ENCODE measurements around the gene TRIM13.
"Not testable (repeated sequence)": the region's sequence is repeated elsewhere in the genome, so short reads cannot be mapped to it uniquely, and the experiment has no call there.

TRIM13 gene

GRCh38 chr13:49976314-49977258 lies 20.3 kb upstream of the TRIM13 start:
- H3K27ac ChIP-seq (ENCODE audit: low read depth, low read length) = no peak overlapping the region
- H3K36me3 ChIP-seq (ENCODE audit: control insufficient read depth, insufficient read depth, low read length) = no peaks in the 10 kb centered on the region
- no peak overlapping the region for H3K9ac ChIP-seq (ENCODE audit: low read depth, low read length)
- H3K9me3 ChIP-seq (ENCODE audit: control insufficient read depth, insufficient read depth, low read length) = no peaks in the 10 kb centered on the region
- no peak overlapping the region for H3K4me3 ChIP-seq (ENCODE audit: low read depth, low read length)
- H3K4me1 ChIP-seq (ENCODE audit: control insufficient read depth, insufficient read depth, low read length) = no peaks in the 10 kb centered on the region
- H3K27me3 ChIP-seq (ENCODE audit: control insufficient read depth, insufficient read depth, low read length) = no peaks in the 10 kb centered on the region

GRCh38 chr13:49977992-49978391 lies 18.9 kb upstream of the TRIM13 start:
- Histone ChIP-seq H3K9me3 (ENCODE audit: control insufficient read depth, insufficient read depth, low read length) (no peaks in the 10 kb centered on the region), H3K9ac (ENCODE audit: low read depth, low read length) (no peak overlapping the region), H3K36me3 (ENCODE audit: control insufficient read depth, insufficient read depth, low read length) (no peaks in the 10 kb centered on the region), H3K4me3 (ENCODE audit: low read depth, low read length) (no peak overlapping the region), H3K4me1 (ENCODE audit: control insufficient read depth, insufficient read depth, low read length) (no peaks in the 10 kb centered on the region), H3K27ac (ENCODE audit: low read depth, low read length) (no peak overlapping the region), H3K27me3 (ENCODE audit: control insufficient read depth, insufficient read depth, low read length) (no peaks in the 10 kb centered on the region)

DNA sequence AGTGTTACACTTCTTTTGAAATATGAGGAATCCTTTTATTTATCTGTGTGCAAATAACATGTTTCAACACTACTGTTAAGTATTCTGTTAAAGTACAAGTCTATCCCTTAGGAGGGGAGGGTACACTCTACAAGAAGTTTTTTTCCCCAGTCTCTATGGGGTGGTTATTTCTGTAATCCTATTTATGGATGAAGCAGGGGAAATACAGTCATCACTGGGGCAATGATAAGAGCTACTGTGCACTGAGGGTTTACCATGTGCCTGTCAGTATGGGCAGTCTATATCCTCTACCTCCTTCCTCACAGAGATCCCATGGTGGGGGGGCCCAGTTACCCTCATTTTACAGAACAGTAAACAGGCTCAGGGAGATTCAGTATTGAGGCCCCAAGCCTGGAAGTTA lies 16.6 kb upstream of the TRIM13 start:
- Histone ChIP-seq H3K9ac (ENCODE audit: low read depth, low read length) (no peak overlapping the region), H3K27ac (ENCODE audit: low read depth, low read length) (no peak overlapping the region), H3K27me3 (ENCODE audit: control insufficient read depth, insufficient read depth, low read length) (no peaks in the 10 kb centered on the region), H3K36me3 (ENCODE audit: control insufficient read depth, insufficient read depth, low read length) (no peaks in the 10 kb centered on the region), H3K4me3 (ENCODE audit: low read depth, low read length) (no peak overlapping the region), H3K9me3 (ENCODE audit: control insufficient read depth, insufficient read depth, low read length) (no peaks in the 10 kb centered on the region), H3K4me1 (ENCODE audit: control insufficient read depth, insufficient read depth, low read length) (no peaks in the 10 kb centered on the region)

GRCh38 chr13:49985129-49985528 lies 11.7 kb upstream of the TRIM13 start:
- Histone ChIP-seq H3K9ac (ENCODE audit: low read depth, low read length) (no peak overlapping the region), H3K36me3 (ENCODE audit: control insufficient read depth, insufficient read depth, low read length) (no peaks in the 10 kb centered on the region), H3K9me3 (ENCODE audit: control insufficient read depth, insufficient read depth, low read length) (no peaks in the 10 kb centered on the region), H3K4me3 (ENCODE audit: low read depth, low read length) (no peak overlapping the region), H3K4me1 (ENCODE audit: control insufficient read depth, insufficient read depth, low read length) (no peaks in the 10 kb centered on the region), H3K27ac (ENCODE audit: low read depth, low read length) (no peak overlapping the region), H3K27me3 (ENCODE audit: control insufficient read depth, insufficient read depth, low read length) (no peaks in the 10 kb centered on the region)

DNA sequence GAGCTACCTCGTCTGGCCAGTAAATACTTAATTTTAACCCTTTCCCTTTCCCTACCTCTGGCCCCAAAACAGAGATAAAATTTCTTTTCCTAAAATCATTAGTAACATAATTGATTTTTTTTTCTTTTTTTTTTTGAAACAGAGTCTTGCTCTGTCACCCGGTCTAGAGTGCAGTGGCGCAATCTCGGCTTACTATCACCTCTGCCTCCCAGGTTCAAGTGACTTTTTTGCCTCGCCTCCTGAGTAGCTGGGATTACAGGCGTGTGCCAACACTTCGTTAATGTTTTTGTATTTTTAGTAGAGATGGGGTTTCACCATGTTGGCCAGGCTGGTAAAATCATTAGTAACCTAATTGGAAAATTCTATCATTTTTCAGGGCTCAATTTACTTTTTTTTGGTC lies 10.4 kb upstream of the TRIM13 start:
- Histone ChIP-seq H3K36me3 (ENCODE audit: control insufficient read depth, insufficient read depth, low read length) (no peaks in the 10 kb centered on the region), H3K4me3 (ENCODE audit: low read depth, low read length) (no peak overlapping the region), H3K27me3 (ENCODE audit: control insufficient read depth, insufficient read depth, low read length) (no peaks in the 10 kb centered on the region), H3K4me1 (ENCODE audit: control insufficient read depth, insufficient read depth, low read length) (no peaks in the 10 kb centered on the region), H3K27ac (ENCODE audit: low read depth, low read length) (no peak overlapping the region), H3K9me3 (ENCODE audit: control insufficient read depth, insufficient read depth, low read length) (no peaks in the 10 kb centered on the region), H3K9ac (ENCODE audit: low read depth, low read length) (no peak overlapping the region)

GRCh38 chr13:49990612-49991011 lies 6.2 kb upstream of the TRIM13 start:
- H3K27me3 ChIP-seq (ENCODE audit: control insufficient read depth, insufficient read depth, low read length); H3K9me3 ChIP-seq (ENCODE audit: control insufficient read depth, insufficient read depth, low read length); H3K4me1 ChIP-seq (ENCODE audit: control insufficient read depth, insufficient read depth, low read length); H3K27ac ChIP-seq (ENCODE audit: low read depth, low read length); H3K9ac ChIP-seq (ENCODE audit: low read depth, low read length); H3K4me3 ChIP-seq (ENCODE audit: low read depth, low read length); H3K36me3 ChIP-seq (ENCODE audit: control insufficient read depth, insufficient read depth, low read length): not testable (repeated sequence)

- no peak overlapping the region for H3K9ac ChIP-seq (ENCODE audit: low read depth, low read length)
- peaks cover 1% of the 10 kb centered on the region for H3K36me3 ChIP-seq (ENCODE audit: control insufficient read depth, insufficient read depth, low read length)
- peaks cover 16% of the 10 kb centered on the region for H3K4me1 ChIP-seq (ENCODE audit: control insufficient read depth, insufficient read depth, low read length)
- no peaks in the 10 kb centered on the region for H3K9me3 ChIP-seq (ENCODE audit: control insufficient read depth, insufficient read depth, low read length)
- H3K4me3 ChIP-seq (ENCODE audit: low read depth, low read length) = no peak overlapping the region
- no peak overlapping the region for H3K27ac ChIP-seq (ENCODE audit: low read depth, low read length)
- peaks cover 7% of the 10 kb centered on the region for H3K27me3 ChIP-seq (ENCODE audit: control insufficient read depth, insufficient read depth, low read length)
Observed at GRCh38 chr13:49993111-49993510, 3.7 kb upstream of the TRIM13 start.

- Histone ChIP-seq H3K27ac (ENCODE audit: low read depth, low read length) (no peak overlapping the region), H3K9ac (ENCODE audit: low read depth, low read length) (no peak overlapping the region), H3K27me3 (ENCODE audit: control insufficient read depth, insufficient read depth, low read length) (peaks cover 7% of the 10 kb centered on the region), H3K4me1 (ENCODE audit: control insufficient read depth, insufficient read depth, low read length) (peaks cover 22% of the 10 kb centered on the region), H3K4me3 (ENCODE audit: low read depth, low read length) (no peak overlapping the region), H3K36me3 (ENCODE audit: control insufficient read depth, insufficient read depth, low read length) (peaks cover 6% of the 10 kb centered on the region), H3K9me3 (ENCODE audit: control insufficient read depth, insufficient read depth, low read length) (no peaks in the 10 kb centered on the region)
Observed at GRCh38 chr13:49993666-49994065, 3.2 kb upstream of the TRIM13 start.

- Histone ChIP-seq H3K36me3 (ENCODE audit: control insufficient read depth, insufficient read depth, low read length) (peaks cover 20% of the 10 kb centered on the region), H3K4me1 (ENCODE audit: control insufficient read depth, insufficient read depth, low read length) (peaks cover 37% of the 10 kb centered on the region), H3K27ac (ENCODE audit: low read depth, low read length) (peak overlapping the region; percentile 90), H3K9me3 (ENCODE audit: control insufficient read depth, insufficient read depth, low read length) (no peaks in the 10 kb centered on the region), H3K4me3 (ENCODE audit: low read depth, low read length) (peak overlapping the region; percentile 78), H3K27me3 (ENCODE audit: control insufficient read depth, insufficient read depth, low read length) (peaks cover 7% of the 10 kb centered on the region), H3K9ac (ENCODE audit: low read depth, low read length) (no peak overlapping the region)
Observed at GRCh38 chr13:49995625-49996101, 1.2 kb upstream of the TRIM13 start.

- H3K9me3 ChIP-seq (ENCODE audit: control insufficient read depth, insufficient read depth, low read length) = no peaks in the 10 kb centered on the region
- H3K4me3 ChIP-seq (ENCODE audit: low read depth, low read length) = peak overlapping the region; percentile 78
- peak overlapping the region; percentile 75 for H3K9ac ChIP-seq (ENCODE audit: low read depth, low read length)
- H3K4me1 ChIP-seq (ENCODE audit: control insufficient read depth, insufficient read depth, low read length) = peaks cover 37% of the 10 kb centered on the region
- H3K27me3 ChIP-seq (ENCODE audit: control insufficient read depth, insufficient read depth, low read length) = peaks cover 7% of the 10 kb centered on the region
- peak overlapping the region; percentile 90 for H3K27ac ChIP-seq (ENCODE audit: low read depth, low read length)
- peaks cover 26% of the 10 kb centered on the region for H3K36me3 ChIP-seq (ENCODE audit: control insufficient read depth, insufficient read depth, low read length)
Observed at GRCh38 chr13:49996161-49996915, 504 bp upstream of the TRIM13 start.

- Histone ChIP-seq H3K4me1 (ENCODE audit: control insufficient read depth, insufficient read depth, low read length) (peaks cover 34% of the 10 kb centered on the region), H3K27ac (ENCODE audit: low read depth, low read length) (peak overlapping the region; percentile 99), H3K9me3 (ENCODE audit: control insufficient read depth, insufficient read depth, low read length) (no peaks in the 10 kb centered on the region)
Observed at GRCh38 chr13:49997955-49998354, 1.1 kb downstream of the TRIM13 start.

More at GRCh38 chr13:49997955-49998354, 1.1 kb downstream of the TRIM13 start:
- Histone ChIP-seq H3K9ac (ENCODE audit: low read depth, low read length) (peak overlapping the region; percentile 94), H3K4me3 (ENCODE audit: low read depth, low read length) (peak overlapping the region; percentile 98), H3K27me3 (ENCODE audit: control insufficient read depth, insufficient read depth, low read length) (peaks cover 7% of the 10 kb centered on the region), H3K36me3 (ENCODE audit: control insufficient read depth, insufficient read depth, low read length) (peaks cover 42% of the 10 kb centered on the region)

Measured in HUES48 (cell line).